ENCODE data around the gene RAB2B. TPM values are rescaled to one million over a fixed set of nuclear protein-coding genes. Genes with fewer than 3 reads are reported as not detected.

RAB2B gene
- polyA plus RNA-seq, 1 experiment, result 36.7 TPM

- ChIA-PET POLR2A (interaction anchor here (0.7 kb wide), 1 partner anchor 86 kb away, joined by 3 read pairs; no protein-coding TSS in a partner anchor), CTCF (interaction anchor here (1.1 kb wide), 1 partner anchor 10 kb away, joined by 3 read pairs; no protein-coding TSS in a partner anchor)
- no peak for TF ChIP-seq CTCF (IDR thresholded peaks at IDR 0.05; ENCODE audit: low read depth, low read length)
- Histone ChIP-seq H3K4me3 (ENCODE audit: low read depth, low read length) (no peak overlapping the region), H3K27me3 (ENCODE audit: control insufficient read depth, insufficient read depth, low read length) (no peaks in the 10 kb centered on the region), H3K27ac (ENCODE audit: low read depth, low read length) (no peak overlapping the region), H3K9me3 (ENCODE audit: control insufficient read depth, insufficient read depth, low read length) (no peaks in the 10 kb centered on the region; the same call in 1 of the 2 replicates)
- DNase-seq (ENCODE audit: low read depth, low spot score), result no peak
Measured at GRCh38 chr14:21414137-21414631, 62.6 kb downstream of the RAB2B start.

Small RNAs within 50 kb of the gene (small RNA-seq; reads per million reads assigned to genes)
- gene RN7SL650P (ENCODE audit: insufficient read length, low read depth), result not detected

Other genes starting within 250 kb of the RAB2B start
- 813 and 828 TPM in 2 replicates for gene HNRNPC, start 207.5 kb downstream of the RAB2B start, polyA plus RNA-seq (2011; rRNA removed)
- gene RPGRIP1, start 196.9 kb downstream of the RAB2B start, polyA plus RNA-seq (2011; rRNA removed), result not detected in 2 replicates
- gene SUPT16H, start 92.9 kb downstream of the RAB2B start, polyA plus RNA-seq (2011; rRNA removed), result 69.7 and 70.7 TPM in 2 replicates
- gene CHD8, start 20.8 kb downstream of the RAB2B start, polyA plus RNA-seq (2011; rRNA removed), result 26.1 and 40.3 TPM in 2 replicates
- 93.7 and 94.6 TPM in 2 replicates for gene TOX4, start 236 bp upstream of the RAB2B start, polyA plus RNA-seq (2011; rRNA removed)
- 62.3 and 66.3 TPM in 2 replicates for gene METTL3, start 34.4 kb upstream of the RAB2B start, polyA plus RNA-seq (2011; rRNA removed)
- gene SALL2, start 49.4 kb upstream of the RAB2B start, polyA plus RNA-seq (2011; rRNA removed), result 15.0 and 17.1 TPM in 2 replicates
- not detected in 2 replicates for gene OR10G3, start 103.1 kb upstream of the RAB2B start, polyA plus RNA-seq (2011; rRNA removed)
- gene OR10G2, start 158.0 kb upstream of the RAB2B start, polyA plus RNA-seq (2011; rRNA removed), result not detected in 2 replicates
- not detected in 2 replicates for gene OR4E2, start 176.9 kb upstream of the RAB2B start, polyA plus RNA-seq (2011; rRNA removed)
- gene OR4E1, start 196.9 kb upstream of the RAB2B start, polyA plus RNA-seq (2011; rRNA removed), result not detected in 2 replicates